ENCODE results near the gene CASZ1. TPM values are rescaled to one million over a fixed set of nuclear protein-coding genes. Genes with fewer than 3 reads are reported as not detected.

The CASZ1 gene
- 5.7 and 6.2 TPM in 2 replicates for total RNA-seq

GRCh38 chr1:10796029-10796944 lies at the start of gene CASZ1:
CASZ1 (minus strand) TSS chr1:10796646; CDS start chr1:10693889, 102,757 bp downstream.
- peak; percentile 39 for DNase-seq (ENCODE audit: extremely low read depth, low read depth, low spot score)

GRCh38 chr1:10843697-10844096 lies 47.3 kb upstream of the CASZ1 start:
- no peak for DNase-seq (ENCODE audit: extremely low read depth, low read depth, low spot score)

- no peak for DNase-seq (ENCODE audit: extremely low read depth, low read depth, low spot score)
These were observed 44.7 kb upstream of the CASZ1 start for GRCh38 chr1:10841118-10841517.

GRCh38 chr1:10839188-10839770 lies 42.8 kb upstream of the CASZ1 start:
- DNase-seq (ENCODE audit: extremely low read depth, low read depth, low spot score), result no peak

GRCh38 chr1:10838541-10838940 lies 42.1 kb upstream of the CASZ1 start:
- no peak for DNase-seq (ENCODE audit: extremely low read depth, low read depth, low spot score)

GRCh38 chr1:10836726-10837125 lies 40.3 kb upstream of the CASZ1 start:
- DNase-seq (ENCODE audit: extremely low read depth, low read depth, low spot score), result no peak

GRCh38 chr1:10835822-10836421 lies 39.5 kb upstream of the CASZ1 start:
- no peak for DNase-seq (ENCODE audit: extremely low read depth, low read depth, low spot score)

- no peak for DNase-seq (ENCODE audit: extremely low read depth, low read depth, low spot score)
These were observed 39.0 kb upstream of the CASZ1 start for GRCh38 chr1:10835421-10835820.

GRCh38 chr1:10834770-10835412 lies 38.4 kb upstream of the CASZ1 start:
- no peak for DNase-seq (ENCODE audit: extremely low read depth, low read depth, low spot score)

GRCh38 chr1:10833630-10834557 lies 37.4 kb upstream of the CASZ1 start:
- DNase-seq (ENCODE audit: extremely low read depth, low read depth, low spot score), result no peak

GRCh38 chr1:10832703-10833102 lies 36.3 kb upstream of the CASZ1 start:
- no peak for DNase-seq (ENCODE audit: extremely low read depth, low read depth, low spot score)

GRCh38 chr1:10830961-10831668 lies 34.7 kb upstream of the CASZ1 start:
- no peak for DNase-seq (ENCODE audit: extremely low read depth, low read depth, low spot score)

- DNase-seq (ENCODE audit: extremely low read depth, low read depth, low spot score), result no peak
These were observed 33.6 kb upstream of the CASZ1 start for GRCh38 chr1:10829965-10830515.

- no peak for DNase-seq (ENCODE audit: extremely low read depth, low read depth, low spot score)
These were observed 32.8 kb upstream of the CASZ1 start for GRCh38 chr1:10829067-10829818.

GRCh38 chr1:10827377-10828333 lies 31.2 kb upstream of the CASZ1 start:
- DNase-seq (ENCODE audit: extremely low read depth, low read depth, low spot score), result no peak

- DNase-seq (ENCODE audit: extremely low read depth, low read depth, low spot score), result no peak
These were observed 29.1 kb upstream of the CASZ1 start for GRCh38 chr1:10825592-10825991.

- DNase-seq (ENCODE audit: extremely low read depth, low read depth, low spot score), result no peak
These were observed 28.5 kb upstream of the CASZ1 start for GRCh38 chr1:10824821-10825540.
